ENCODE results near the gene GRIK4.

DNA sequence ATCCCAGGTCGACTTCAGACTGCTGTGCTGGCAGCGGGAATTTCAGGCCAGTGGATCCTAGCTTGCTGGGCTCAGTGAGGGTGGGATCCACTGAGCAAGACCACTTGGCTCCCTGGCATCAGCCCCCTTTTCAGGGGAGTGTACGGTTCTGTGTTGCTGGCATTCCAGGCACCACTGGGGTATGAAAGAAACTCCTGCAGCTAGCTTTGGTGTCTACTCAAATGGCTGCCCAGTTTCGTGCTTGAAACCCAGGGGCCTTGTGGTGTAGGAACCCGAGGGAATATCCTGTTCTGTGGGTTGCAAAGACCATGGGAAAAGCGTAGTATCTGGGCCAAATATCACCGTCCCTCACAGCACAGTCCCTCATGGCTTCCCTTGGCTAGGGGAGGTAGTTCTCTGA, 254.8 kb downstream of the GRIK4 start:
- TF ChIP-seq CTCF (conservative IDR thresholded peaks at IDR 0.05; ENCODE audit: low read depth, low read length) (no peak), POLR2A (IDR thresholded peaks at IDR 0.05; ENCODE audit: low read depth, low read length) (no peak), MAFK (IDR thresholded peaks at IDR 0.05; ENCODE audit: low read depth, low read length) (no peak)
